T-helper 9 cell (primary cell): ENCODE measurements around the gene KIZ.

Source experiments
- DNase-seq: peaks from one replicate; pipeline ENCODE4 v3.0.0-alpha.2; 2020

The KIZ gene

GRCh38 chr20:21104921-21105320 is 21.0 kb upstream of the KIZ start:
- DNase-seq: no peak

DNA sequence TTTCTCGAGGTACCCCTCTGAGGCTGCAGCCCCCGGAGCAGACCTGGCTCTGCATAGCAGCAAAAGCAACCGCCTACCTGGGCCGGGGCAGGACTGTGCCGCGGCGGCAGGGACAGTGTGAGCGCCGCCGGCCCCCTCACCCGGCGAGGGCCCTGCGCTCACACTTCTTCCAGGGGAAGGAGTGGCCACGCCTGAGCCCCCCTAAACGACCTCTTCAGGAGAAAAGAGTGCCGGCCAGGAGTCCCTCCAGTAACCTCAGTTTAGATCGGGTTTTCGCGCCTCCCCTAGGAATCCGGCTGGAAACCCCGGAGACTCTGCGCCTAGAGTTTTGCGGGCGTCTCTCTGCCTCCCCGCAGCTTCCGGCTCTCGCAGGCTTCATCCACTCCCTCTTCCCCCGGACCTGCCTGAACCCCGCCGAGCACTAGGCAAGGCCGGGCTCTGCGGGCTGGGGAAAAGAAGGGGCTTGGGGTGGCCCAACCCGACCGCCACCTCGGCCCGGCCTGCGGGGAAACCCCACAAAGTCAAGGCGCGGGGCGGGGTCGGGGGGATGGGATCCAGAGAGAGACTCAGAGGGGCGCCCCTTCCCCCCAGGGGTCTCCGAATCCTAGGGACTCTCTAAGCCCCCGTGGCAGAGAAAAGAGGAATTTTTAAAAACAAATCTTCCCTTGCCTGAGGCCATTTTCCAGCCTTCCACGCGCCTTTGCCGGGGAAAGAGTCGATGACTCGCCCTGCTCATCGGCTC is 20.3 kb upstream of the KIZ start:
- DNase-seq: no peak

GRCh38 chr20:21106171-21107017 is 19.5 kb upstream of the KIZ start, which contains the start of gene LINC00237:
LINC00237 (minus strand) TSS chr20:21106358.
- DNase-seq: no peak

DNA sequence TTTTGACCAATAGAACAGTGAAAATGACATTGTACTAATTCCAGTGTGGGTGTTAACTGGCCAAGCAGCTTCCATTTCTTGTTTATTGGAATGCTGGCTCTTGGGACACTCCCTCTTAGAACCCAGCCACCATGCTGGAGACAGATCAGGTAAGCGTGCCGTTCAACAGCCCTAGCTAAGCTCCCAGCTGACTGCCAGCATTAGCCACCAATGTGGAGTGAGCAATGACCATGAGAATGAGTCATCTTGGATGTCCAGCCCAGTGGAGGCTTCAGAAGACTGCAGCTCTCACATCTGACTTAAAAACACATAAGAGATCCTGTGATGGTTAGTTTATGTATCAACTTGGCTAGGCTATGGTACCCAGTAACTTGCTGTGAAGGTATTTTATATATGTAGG is 16.7 kb upstream of the KIZ start:
- no peak for DNase-seq

- no peak for DNase-seq
These were observed 15.1 kb upstream of the KIZ start for GRCh38 chr20:21110811-21111210.

GRCh38 chr20:21111416-21111815 is 14.5 kb upstream of the KIZ start:
- DNase-seq: no peak

- no peak for DNase-seq
These were observed 12.2 kb upstream of the KIZ start for GRCh38 chr20:21113697-21114096.

DNA sequence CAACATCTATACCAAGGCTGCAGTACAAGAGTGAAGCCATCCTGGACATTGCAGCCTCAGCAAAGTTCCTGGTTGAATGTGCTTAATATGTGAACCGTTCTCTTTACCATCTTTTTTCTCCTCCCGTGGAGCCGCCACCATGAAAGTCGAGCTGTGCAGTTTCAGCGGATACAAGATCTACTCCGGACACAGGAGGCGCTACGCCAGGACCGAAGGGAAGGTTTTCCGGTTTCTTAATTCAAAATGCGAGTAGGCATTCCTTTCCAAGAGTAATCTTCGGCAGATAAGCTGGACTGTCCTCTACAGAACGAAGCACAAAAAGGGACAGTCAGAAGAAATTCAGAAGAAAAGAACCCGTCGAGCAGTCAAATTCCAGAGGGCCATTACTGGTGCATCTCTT is 11.3 kb upstream of the KIZ start:
- no peak for DNase-seq

DNA sequence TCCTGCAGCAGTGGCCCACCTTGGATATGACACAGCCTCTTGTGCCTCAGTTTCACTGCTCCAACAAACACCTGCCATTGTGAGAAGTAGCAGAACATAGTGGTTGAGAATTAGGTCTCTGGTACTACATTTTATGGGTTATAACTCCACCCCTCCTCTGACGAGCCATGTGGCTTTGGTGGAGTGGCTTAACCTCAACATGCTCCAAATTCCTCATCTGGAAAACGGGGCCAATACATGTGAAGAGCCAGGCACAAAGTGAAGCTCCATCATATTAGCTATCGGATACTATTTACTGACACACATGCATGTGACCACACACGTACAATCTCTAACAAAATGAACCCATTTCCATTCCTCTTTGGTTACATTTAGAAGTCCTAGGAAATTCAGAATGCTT is 8.4 kb upstream of the KIZ start:
- no peak for DNase-seq

GRCh38 chr20:21118138-21118537 is 7.7 kb upstream of the KIZ start:
- no peak for DNase-seq

- DNase-seq: no peak
These were observed 7.1 kb upstream of the KIZ start for GRCh38 chr20:21118782-21119181.

DNA sequence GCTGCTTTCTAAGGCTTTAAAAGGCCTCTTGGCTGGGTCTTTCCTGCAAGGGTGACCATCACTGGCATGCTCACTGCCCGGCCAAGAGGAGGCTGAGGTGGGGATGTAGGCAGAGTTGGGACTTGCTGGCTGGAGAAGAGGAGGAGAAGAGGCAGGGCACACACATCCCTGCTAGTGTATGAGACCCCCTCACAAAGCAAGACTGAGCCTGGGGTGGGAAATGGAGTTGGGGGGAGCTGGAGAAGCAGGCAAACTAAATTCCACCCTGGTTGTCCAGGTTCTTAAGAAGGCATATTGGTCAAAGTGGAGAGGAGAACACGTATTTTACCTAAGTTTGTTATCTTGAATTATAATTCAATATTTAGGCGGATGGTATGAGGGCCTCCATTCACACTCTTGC is 1.7 kb upstream of the KIZ start:
- no peak for DNase-seq

- DNase-seq: no peak
These were observed 622 bp upstream of the KIZ start for GRCh38 chr20:21125072-21125848.

DNA sequence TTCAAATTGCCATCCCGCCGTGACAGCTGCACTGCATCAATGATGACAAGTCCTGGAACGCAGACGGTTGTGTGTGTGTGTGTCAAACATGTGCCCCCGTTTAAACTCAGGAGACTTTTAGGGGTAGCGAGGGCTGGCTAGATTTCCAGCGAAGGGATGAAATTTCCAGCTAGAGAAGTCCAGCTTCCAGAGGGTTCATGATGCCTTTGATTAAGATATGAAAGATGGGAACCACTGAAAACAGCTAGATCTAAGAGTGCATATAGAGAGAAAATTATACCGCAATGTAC is 644 bp downstream of the KIZ start:
- no peak for DNase-seq

GRCh38 chr20:21127201-21127981 is 1.5 kb downstream of the KIZ start:
- DNase-seq: no peak

DNA sequence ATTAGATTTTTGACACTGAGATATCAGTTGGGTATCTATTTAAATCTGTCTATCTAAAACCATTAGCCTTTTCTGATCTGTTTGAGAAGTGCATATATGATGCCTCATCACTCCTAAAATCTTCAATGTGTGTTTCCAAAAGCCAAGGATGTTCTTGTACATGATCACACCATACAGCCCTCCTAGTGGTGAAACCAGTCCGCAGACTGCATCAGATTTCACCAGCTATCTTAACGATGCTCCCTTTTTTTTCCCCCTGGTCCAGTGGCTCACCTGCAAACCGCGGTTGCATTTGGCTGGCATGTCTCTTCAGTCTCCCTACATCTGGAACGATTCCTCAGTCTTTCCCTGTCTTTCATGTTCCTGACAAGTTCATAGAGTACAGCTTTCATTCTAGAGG is 4.0 kb downstream of the KIZ start:
- no peak for DNase-seq

- DNase-seq: no peak
These were observed 7.5 kb downstream of the KIZ start for GRCh38 chr20:21133404-21133803.

GRCh38 chr20:21133917-21134622 is 8.2 kb downstream of the KIZ start:
- DNase-seq: no peak

GRCh38 chr20:21134883-21135493 is 9.1 kb downstream of the KIZ start:
- no peak for DNase-seq

- no peak for DNase-seq
These were observed 10.3 kb downstream of the KIZ start for GRCh38 chr20:21136015-21136732.

- no peak for DNase-seq
These were observed 11.2 kb downstream of the KIZ start for GRCh38 chr20:21137078-21137477.
